HCT116 (cell line): ENCODE data around the gene STIL.

Experiments used
- CTCF ChIP-seq, 3 experiments: fragments of 200-600 bp in 1 of 3; sonication (generic) in 1 of 3; IDR thresholded peaks in 2 of 3; conservative IDR thresholded peaks in 1 of 3; 2 replicates each; pipeline ENCODE4 v1.5.1; 2012 to 2017; ENCODE audit warnings: low read depth in 2 of 3, low read length in 2 of 3, antibody characterized with exemption in 1 of 3, borderline replicate concordance in 1 of 3, control low read depth in 1 of 3, mild to moderate bottlenecking in 1 of 3, mixed read lengths in 1 of 3, mixed run types in 1 of 3, moderate library complexity in 1 of 3; ENCODE audit not compliant: insufficient read depth in 1 of 3
- MAX ChIP-seq: IDR thresholded peaks from 2 replicates; pipeline ENCODE4 v1.6.1; 2012
- POLR2A ChIP-seq: IDR thresholded peaks from 2 replicates; pipeline ENCODE4 v1.7.0; 2011; ENCODE audit warnings: borderline replicate concordance; ENCODE audit not compliant: insufficient read depth, insufficient read length; ENCODE audit errors: extremely low read depth
- RAD21 ChIP-seq: IDR thresholded peaks from 2 replicates; pipeline ENCODE4 v1.6.1; 2012; ENCODE audit warnings: low read depth, mild to moderate bottlenecking
- REST ChIP-seq: IDR thresholded peaks from 2 replicates; pipeline ENCODE4 v1.6.1; 2012; ENCODE audit warnings: low read depth
- SP1 ChIP-seq: IDR thresholded peaks from 2 replicates; pipeline ENCODE4 v1.6.1; 2012; ENCODE audit warnings: low read depth
- YY1 ChIP-seq: IDR thresholded peaks from 2 replicates; pipeline ENCODE4 v1.6.1; 2011; ENCODE audit warnings: low read length, low read depth, moderate library complexity, mild to moderate bottlenecking; ENCODE audit not compliant: insufficient replicate concordance; ENCODE audit errors: extremely low read depth

- no peak for TF ChIP-seq REST
- TF ChIP-seq YY1: no peak
- TF ChIP-seq CTCF (IDR thresholded peaks at IDR 0.05 in 2 of 3, conservative IDR thresholded peaks at IDR 0.05 in 1 of 3; ENCODE audit: borderline replicate concordance in 1 of 3, insufficient read depth in 1 of 3, low read depth in 2 of 3, low read length in 2 of 3): no peak
- TF ChIP-seq RAD21: no peak
- no peak for TF ChIP-seq POLR2A
- no peak for TF ChIP-seq SP1
- no peak for TF ChIP-seq MAX
These were observed 74.9 kb downstream of the STIL start for GRCh38 chr1:47238935-47239592.
